EL (cell line): ENCODE measurements around the gene ANKRD52.

Source experiments
- DNase-seq: peaks from one replicate; pipeline ENCODE4 v3.0.0-alpha.2; 2016

The ANKRD52 gene

DNA sequence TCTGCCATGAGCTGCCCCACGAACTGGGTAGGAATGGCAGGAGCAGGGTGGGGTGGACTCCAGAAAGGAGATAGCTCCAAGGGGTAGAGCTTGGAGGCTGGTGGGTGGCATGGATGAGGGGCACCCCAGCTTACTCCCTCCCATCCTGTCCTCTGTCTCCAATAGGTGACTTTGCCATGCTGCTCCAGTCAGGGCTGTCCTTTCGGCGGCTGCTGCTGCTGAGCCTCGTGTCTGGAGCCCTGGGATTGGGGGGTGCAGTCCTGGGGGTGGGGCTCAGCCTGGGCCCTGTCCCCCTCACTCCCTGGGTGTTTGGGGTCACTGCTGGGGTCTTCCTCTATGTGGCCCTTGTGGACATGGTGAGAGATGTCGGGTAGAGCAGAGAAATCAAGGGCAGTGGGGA, 21.2 kb downstream of the ANKRD52 start:
- no peak for DNase-seq

- no peak for DNase-seq
Measured at GRCh38 chr12:56236091-56236490, 22.1 kb downstream of the ANKRD52 start.

DNA sequence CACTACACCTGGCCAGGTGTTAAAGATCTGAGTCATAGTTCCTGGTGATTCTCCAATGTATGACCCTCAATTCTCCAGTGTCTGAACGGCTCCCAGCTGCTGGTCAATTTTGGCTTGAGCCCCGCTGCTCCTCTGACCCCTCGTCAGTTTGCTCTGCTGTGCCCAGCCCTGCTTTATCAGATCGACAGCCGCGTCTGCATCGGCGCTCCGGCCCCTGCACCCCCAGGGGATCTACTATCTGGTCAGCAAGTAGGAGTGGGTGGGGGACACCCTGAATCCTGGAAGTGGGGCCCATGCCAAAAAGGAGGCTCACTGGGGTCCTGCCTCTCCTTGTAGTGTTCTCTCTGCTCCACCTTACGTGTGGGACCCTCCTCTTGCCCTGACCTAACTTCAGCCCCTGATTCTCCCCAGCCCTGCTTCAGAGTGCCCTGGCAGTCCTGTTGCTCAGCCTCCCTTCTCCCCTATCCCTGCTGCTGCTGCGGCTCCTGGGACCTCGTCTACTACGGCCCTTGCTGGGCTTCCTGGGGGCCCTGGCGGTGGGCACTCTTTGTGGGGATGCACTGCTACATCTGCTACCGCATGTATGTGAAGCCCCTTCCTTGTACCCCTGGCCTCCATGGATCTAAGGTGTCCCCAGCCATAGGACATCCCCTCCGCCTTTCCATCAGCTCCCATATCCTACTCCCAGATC, 23.3 kb downstream of the ANKRD52 start:
- DNase-seq = no peak

DNA sequence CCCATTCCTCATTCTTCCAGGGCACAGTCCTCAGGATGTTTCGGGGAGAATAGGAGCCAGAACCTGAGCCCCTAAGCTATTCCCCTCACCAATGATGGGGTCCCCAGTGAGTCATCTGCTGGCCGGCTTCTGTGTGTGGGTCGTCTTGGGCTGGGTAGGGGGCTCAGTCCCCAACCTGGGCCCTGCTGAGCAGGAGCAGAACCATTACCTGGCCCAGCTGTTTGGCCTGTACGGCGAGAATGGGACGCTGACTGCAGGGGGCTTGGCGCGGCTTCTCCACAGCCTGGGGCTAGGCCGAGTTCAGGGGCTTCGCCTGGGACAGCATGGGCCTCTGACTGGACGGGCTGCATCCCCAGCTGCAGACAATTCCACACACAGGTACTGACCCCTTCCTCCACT, 27.0 kb downstream of the ANKRD52 start:
- no peak for DNase-seq

DNA sequence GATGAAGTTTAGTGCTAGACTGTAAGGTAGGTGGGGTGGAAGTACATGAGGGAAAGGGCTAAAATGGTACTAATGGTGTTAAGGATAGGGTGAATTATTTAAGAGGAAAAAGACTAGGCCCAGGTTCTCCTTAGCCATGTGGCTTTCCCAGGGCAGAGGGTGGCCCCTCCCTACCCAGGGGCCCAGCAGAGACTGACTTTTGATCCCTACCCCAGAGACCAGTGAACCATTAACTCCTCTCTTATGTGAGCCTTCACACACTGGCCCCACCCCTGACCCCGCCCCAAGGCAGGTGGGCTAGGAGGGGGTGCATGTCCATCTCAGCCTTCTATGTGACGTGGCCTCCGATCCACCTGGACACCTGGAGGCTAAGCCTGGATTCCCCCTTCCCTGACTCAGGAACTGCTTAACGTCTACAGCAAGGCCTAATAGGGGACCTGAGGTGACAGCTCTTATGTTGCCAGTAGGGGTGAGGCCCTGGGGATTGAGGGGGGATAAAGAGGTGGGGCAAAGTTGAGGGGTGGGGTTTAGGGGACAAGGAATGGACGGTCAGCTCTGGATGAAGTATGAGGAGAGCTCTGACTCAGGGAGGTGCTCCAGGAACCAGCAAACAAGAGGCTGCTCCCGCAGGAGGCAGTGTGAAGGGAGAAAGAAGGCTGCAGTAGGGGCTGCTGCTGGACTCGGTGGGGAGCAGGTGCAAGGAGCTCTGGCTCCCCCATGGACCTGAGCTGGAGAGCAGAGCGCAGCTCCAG, 27.6 kb downstream of the ANKRD52 start:
- no peak for DNase-seq

- no peak for DNase-seq
Measured at GRCh38 chr12:56229916-56230431, 28.2 kb downstream of the ANKRD52 start, which contains the start of gene SLC39A5. SLC39A5 (plus strand) TSS chr12:56230051; CDS start chr12:56231275, 1,224 bp downstream.

DNA sequence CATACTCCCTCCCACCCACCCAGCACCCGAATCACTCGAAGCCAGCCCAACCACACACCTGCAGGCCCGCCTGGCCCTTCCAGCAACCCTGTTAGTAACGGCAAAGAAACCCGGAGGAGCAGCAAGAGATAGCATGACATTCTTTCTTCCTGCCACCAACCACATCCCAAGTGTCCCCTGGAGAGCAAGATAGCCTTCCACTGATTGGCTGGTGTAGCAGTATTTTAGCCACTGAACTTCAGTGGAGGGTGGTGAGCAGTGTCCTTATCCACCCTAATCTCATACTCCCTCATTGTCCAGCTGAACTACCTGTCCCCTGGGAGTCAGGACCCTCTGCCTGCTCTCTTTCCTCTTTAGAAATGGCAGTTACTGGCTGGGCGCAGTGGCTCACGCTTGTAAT, 29.1 kb downstream of the ANKRD52 start:
- no peak for DNase-seq

- no peak for DNase-seq
Measured at GRCh38 chr12:56224954-56225353, 33.2 kb downstream of the ANKRD52 start.

DNA sequence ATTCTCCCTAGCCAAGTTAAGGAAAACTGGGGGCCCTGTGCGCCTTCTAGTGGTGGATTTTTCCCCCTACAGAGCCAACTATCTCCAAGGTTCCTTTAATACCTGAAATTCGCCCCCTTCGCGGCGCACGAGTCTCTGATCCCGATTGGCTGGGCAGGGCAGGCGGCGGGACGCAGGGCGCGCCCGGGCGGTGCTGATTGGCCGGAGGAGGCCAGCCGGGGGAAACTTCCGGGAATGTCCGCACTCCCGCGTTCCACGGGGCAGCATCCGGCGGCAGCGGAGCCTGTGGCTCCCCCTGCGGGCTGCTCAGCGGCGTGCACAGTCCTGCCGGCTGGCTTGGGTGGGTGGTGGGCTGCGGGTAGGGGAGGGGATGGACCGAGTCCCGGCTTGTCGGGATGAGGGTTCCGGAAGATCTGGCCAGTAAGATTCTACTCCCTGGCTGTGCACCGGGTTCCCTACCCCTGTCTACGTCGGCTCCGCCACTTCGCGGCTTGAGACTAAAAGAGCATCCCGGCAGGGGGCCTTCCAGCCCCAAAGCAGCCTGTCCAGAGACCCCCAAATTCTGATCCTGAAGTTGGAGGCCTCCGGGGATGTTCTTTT, 34.0 kb downstream of the ANKRD52 start, which contains the start of gene NABP2:
NABP2 (plus strand) TSS at position 241 of the 600 bp plus-strand sequence. CDS start 515 bp downstream, outside the sequence.
- DNase-seq = peak; percentile 99

DNA sequence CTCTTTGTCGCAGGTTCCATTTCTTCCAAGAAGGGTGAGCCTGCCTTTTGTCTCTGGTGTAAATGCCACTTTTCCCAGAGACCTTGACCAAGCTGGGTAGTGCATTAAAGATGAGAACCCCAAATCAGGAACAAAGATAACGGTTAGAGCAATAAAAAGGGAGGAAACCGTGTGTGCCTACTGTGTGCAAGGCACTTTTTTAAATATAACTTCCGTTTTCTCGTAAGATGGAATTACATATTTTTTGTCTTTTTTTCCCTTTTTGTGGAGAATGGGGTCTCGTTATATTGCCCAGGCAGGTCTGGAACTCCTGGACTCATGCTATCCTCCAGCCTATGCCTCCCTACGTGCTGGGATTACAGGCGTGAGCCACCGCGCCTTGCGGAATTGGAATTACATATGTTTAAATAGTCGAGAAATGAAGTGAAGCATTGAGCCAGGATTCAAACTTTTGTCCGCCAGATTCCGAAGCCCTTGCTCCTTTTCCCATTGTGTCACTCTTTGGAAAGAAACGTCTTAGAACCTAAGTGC, 34.5 kb downstream of the ANKRD52 start:
- no peak for DNase-seq

DNA sequence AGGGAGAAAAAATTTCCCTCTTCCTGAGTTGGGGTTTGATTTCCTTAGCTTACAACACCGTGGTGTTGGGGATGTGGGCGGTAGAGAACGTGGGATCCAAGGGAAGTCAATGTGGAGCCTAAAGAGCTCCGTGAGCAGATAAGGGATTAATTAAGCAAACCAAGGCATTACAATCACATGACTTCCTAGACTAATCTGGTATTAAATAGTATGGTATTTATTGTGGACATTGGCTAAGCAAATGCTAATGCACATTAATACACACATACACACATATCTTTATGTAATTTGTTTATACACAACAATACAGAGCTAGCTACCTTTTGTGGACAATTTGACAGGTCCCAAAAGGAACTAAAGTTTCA, 35.7 kb downstream of the ANKRD52 start:
- DNase-seq = no peak

- peak; percentile 98 for DNase-seq
Measured at GRCh38 chr12:56221757-56222530, 36.2 kb downstream of the ANKRD52 start, which contains the start of gene RNF41. RNF41 (minus strand) TSS chr12:56221922; CDS start chr12:56214047, 7,875 bp downstream.

DNA sequence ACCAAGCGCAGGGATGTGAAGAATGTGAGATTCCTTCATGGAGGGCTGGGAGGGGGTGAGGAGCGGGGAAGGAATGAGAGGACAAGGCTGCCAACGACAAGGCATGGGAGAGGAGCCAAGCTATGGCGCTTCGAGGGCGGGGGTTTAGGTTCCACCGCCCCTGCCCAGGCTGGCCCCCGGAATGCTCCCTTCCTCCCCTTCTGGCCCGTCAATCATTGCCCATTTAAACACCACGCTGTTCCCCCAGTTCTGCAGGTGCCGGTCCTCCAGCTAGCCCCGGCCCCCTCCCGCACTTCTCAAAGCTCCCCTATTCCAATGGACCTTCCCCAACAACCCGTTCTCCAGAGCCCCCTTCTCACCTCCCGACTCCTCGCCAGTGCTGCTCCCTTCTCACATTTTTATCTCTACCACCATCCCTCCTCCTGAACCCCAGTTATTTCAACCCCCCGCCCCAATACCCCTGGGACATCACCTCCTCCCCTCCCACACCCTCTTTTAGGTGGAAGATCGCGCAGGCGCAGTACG, 36.9 kb downstream of the ANKRD52 start:
- peak; percentile 82 for DNase-seq

GRCh38 chr12:56220611-56221231, 37.5 kb downstream of the ANKRD52 start:
- peak; percentile 64 for DNase-seq

- DNase-seq = no peak
Measured at GRCh38 chr12:56219840-56220239, 38.3 kb downstream of the ANKRD52 start.

GRCh38 chr12:56216461-56216860, 41.7 kb downstream of the ANKRD52 start:
- no peak for DNase-seq

DNA sequence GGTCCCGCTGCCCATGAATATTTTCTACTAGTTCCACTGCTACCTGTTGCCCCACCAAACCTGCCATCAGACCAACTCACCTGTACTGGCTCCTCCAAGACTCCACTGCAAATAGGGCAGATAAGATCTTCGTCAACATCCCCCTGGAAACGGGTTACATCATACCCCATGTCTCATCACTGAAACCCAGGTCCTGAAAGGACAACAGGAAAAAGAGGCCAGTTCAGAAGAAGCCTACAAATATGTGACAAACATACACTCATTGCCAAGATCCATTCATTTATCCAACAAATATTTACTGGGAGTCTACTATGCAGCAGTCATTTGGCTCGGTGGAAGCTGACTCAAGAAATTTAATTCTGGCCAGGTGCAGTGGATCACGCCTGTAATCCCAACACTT, 44.3 kb downstream of the ANKRD52 start:
- no peak for DNase-seq

GRCh38 chr12:56212361-56212760, 45.8 kb downstream of the ANKRD52 start:
- DNase-seq = no peak

DNA sequence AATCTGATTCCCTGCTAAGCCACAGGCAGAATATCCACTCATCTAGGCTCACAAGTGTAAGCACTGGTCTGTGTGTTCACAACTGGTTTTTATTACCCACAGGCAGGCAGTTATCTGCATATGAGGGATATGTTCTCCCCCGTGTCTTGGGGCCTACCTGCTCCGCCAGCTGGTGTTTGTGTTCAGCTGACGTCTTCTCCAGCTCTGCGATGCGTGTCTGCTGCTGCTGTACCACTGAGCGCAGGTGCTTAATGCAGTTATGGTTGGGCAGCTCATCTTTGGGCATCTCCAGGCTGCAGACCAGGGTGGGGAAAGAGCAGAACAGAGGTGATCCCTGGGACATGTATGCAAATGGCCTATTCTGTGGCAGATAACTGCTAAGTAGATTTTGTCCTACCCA, 50.2 kb downstream of the ANKRD52 start:
- no peak for DNase-seq

GRCh38 chr12:56206452-56207166, 51.6 kb downstream of the ANKRD52 start:
- peak; percentile 62 for DNase-seq

DNA sequence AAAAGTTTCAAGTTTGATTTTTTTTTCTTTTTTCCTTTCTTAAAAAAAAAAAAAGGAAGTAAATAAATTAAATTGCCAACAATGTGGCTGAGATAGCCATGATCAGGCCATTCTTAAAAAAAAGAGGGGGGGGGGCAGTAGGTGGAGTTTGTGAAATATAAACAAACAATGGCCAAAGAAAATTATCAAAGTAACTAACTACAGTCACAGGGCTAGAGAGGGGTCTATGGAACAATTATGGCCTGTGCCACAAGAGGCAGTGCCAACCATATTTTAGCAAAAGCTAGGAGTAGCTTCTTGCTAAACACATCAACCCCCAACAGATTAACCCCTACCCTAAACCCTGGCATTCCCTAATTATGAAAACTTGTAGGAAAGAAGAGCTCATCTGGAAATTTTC, 52.7 kb downstream of the ANKRD52 start:
- no peak for DNase-seq
